Measurements from ENCODE around the gene PCDHGB2. TPM values are rescaled to one million over a fixed set of nuclear protein-coding genes. Genes with fewer than 3 reads are reported as not detected.
"Not testable (repeated sequence)": the region's sequence is repeated elsewhere in the genome, so short reads cannot be mapped to it uniquely, and the experiment has no call there.

Gene PCDHGB2
- total and polyA plus RNA-seq, 2 donors from 2014 or later, result 4.0 TPM; not detected in 1

DNA sequence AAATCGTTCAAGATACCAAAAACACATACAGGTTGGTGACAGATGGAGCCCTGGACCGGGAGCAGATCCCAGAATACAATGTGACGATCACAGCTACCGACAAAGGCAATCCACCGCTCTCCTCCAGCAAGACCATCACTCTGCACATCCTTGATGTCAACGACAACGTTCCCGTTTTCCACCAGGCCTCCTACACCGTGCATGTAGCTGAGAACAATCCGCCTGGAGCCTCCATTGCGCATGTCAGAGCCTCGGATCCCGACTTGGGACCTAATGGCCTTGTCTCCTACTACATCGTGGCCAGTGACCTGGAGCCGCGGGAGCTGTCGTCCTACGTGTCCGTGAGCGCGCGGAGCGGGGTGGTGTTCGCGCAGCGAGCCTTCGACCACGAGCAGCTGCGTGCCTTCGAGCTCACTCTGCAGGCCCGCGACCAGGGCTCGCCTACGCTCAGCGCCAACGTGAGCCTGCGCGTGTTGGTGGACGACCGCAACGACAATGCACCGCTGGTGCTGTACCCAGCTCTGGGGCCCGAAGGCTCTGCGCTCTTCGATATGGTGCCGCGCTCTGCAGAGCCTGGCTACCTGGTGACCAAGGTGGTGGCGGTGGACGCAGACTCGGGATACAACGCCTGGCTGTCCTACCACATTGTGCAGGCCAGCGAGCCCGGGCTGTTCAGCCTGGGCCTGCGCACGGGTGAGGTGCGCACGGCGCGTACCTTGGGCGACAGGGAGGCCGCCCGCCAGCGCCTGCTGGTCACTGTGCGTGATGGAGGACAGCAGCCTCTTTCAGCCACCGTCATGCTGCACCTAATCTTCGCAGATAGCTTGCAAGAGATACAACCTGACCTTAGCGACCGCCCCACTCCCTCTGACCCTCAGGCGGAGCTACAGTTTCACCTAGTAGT is 12.0 kb downstream of the PCDHGB2 start:
- no peak for DNase-seq
- no peak overlapping the region for H3K9ac ChIP-seq (ENCODE audit: low read length in 3 of 3)
- H3K4me1 ChIP-seq (ENCODE audit: control insufficient read depth in 2 of 3, insufficient read depth in 2 of 3, low read depth in 1 of 3, low read length in 3 of 3), result no peaks in the 10 kb centered on the region
- peak overlapping the region in 1 of 3 donors; percentile 16 for H3K4me3 ChIP-seq (ENCODE audit: low read length in 3 of 3)
- no peak overlapping the region for H3K27ac ChIP-seq (ENCODE audit: low read depth in 2 of 2, low read length in 2 of 2)
- FAIRE-seq, result no peak
- no peaks in the 10 kb centered on the region for H3K36me3 ChIP-seq (ENCODE audit: control insufficient read depth in 2 of 3, insufficient read depth in 3 of 3, low read length in 3 of 3)
- peaks cover 2 to 58% (median 24%) of the 10 kb centered on the region in 3 donors for H3K9me3 ChIP-seq (ENCODE audit: control insufficient read depth in 2 of 3, insufficient read depth in 1 of 3, low read length in 3 of 3)
- H3K27me3 ChIP-seq (ENCODE audit: control insufficient read depth, insufficient read depth, low read length), result no peaks in the 10 kb centered on the region
- TF ChIP-seq CTCF (IDR thresholded peaks at IDR 0.05; ENCODE audit: borderline replicate concordance, extremely low read depth, insufficient read depth), result no peak
- intact Hi-C loops (cut with DNase I), result no loop called here

DNA sequence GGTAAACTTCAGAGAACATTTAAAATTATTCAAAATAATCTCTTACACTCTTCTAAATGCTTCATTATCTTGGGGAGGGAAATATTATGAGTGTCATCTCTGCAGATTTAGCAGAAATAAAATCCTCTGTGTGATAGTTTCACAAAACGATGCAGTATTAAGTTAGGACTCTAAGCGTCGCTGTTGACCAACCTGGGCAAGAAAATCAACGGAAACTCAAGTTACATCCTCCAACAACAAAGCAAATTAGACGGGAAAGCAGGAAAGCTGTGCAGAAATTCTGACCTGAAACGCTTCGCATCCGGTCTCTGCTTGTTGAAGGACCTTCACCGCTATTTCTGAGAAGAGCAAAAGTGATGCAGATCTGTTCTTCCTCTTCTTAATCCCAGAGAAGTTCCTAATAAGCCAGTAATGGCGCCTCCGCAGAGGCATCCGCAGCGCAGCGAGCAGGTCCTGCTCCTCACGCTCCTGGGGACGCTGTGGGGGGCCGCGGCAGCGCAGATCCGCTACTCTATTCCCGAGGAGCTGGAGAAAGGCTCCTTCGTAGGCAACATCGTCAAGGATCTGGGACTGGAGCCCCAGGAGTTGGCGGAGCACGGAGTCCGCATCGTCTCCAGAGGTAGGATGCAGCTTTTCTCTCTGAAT is 14.0 kb downstream of the PCDHGB2 start, which contains the start of gene PCDHGA6:
PCDHGA6 (plus strand) TSS at position 219 of the 645 bp plus-strand sequence; CDS start at position 412, 193 bp downstream.
- Histone ChIP-seq H3K36me3 (ENCODE audit: control insufficient read depth in 2 of 3, insufficient read depth in 3 of 3, low read length in 3 of 3) (no peaks in the 10 kb centered on the region), H3K27ac (ENCODE audit: low read depth in 2 of 2, low read length in 2 of 2) (no peak within 1 kb of the TSS), H3K4me3 (ENCODE audit: low read length in 3 of 3) (peak within 1 kb of the TSS in 2 of 3 donors; percentile 46 to 48), H3K4me1 (ENCODE audit: control insufficient read depth in 2 of 3, insufficient read depth in 2 of 3, low read depth in 1 of 3, low read length in 3 of 3) (no peaks in the 10 kb centered on the region), H3K27me3 (ENCODE audit: control insufficient read depth, insufficient read depth, low read length) (no peaks in the 10 kb centered on the region), H3K9ac (ENCODE audit: low read length in 3 of 3) (no peak within 1 kb of the TSS), H3K9me3 (ENCODE audit: control insufficient read depth in 2 of 3, insufficient read depth in 1 of 3, low read length in 3 of 3) (peaks cover 2 to 62% (median 23%) of the 10 kb centered on the region in 3 donors)
- DNase-seq (peak in 2 of 5 donors; percentile 17 to 41), FAIRE-seq (no peak)
- peak; percentile 19 for TF ChIP-seq CTCF (IDR thresholded peaks at IDR 0.05; ENCODE audit: borderline replicate concordance, extremely low read depth, insufficient read depth)
- intact Hi-C loops (cut with DNase I), result no loop called here

DNA sequence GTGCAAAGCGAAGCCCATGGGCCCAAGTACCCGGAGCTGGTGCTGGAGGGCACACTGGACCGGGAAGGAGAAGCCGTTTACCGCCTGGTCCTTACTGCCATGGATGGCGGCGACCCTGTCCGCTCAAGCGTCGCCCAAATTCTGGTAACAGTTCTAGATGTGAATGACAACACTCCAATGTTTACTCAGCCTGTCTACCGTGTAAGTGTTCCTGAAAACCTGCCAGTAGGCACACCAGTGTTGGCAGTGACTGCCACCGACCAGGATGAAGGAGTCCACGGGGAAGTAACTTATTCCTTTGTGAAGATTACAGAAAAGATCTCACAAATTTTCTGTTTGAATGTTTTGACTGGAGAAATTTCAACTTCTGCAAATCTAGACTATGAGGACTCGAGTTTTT is 14.8 kb downstream of the PCDHGB2 start:
- peak overlapping the region in 1 of 3 donors; percentile 48 for H3K4me3 ChIP-seq (ENCODE audit: low read length in 3 of 3)
- H3K9ac ChIP-seq (ENCODE audit: low read length in 3 of 3), result no peak overlapping the region
- DNase-seq (no peak), FAIRE-seq (no peak)
- peaks cover 2 to 67% (median 18%) of the 10 kb centered on the region in 3 donors for H3K9me3 ChIP-seq (ENCODE audit: control insufficient read depth in 2 of 3, insufficient read depth in 1 of 3, low read length in 3 of 3)
- intact Hi-C loops (cut with DNase I), result no loop called here
- H3K27me3 ChIP-seq (ENCODE audit: control insufficient read depth, insufficient read depth, low read length), result no peaks in the 10 kb centered on the region
- no peaks in the 10 kb centered on the region for H3K4me1 ChIP-seq (ENCODE audit: control insufficient read depth in 2 of 3, insufficient read depth in 2 of 3, low read depth in 1 of 3, low read length in 3 of 3)
- no peak overlapping the region for H3K27ac ChIP-seq (ENCODE audit: low read depth in 2 of 2, low read length in 2 of 2)
- no peaks in the 10 kb centered on the region for H3K36me3 ChIP-seq (ENCODE audit: control insufficient read depth in 2 of 3, insufficient read depth in 3 of 3, low read length in 3 of 3)
- no peak for TF ChIP-seq CTCF (IDR thresholded peaks at IDR 0.05; ENCODE audit: borderline replicate concordance, extremely low read depth, insufficient read depth)

- H3K36me3 ChIP-seq (ENCODE audit: control insufficient read depth in 2 of 3, insufficient read depth in 3 of 3, low read length in 3 of 3); H3K27me3 ChIP-seq (ENCODE audit: control insufficient read depth, insufficient read depth, low read length); H3K4me3 ChIP-seq (ENCODE audit: low read length in 3 of 3); FAIRE-seq; H3K9ac ChIP-seq (ENCODE audit: low read length in 3 of 3); H3K27ac ChIP-seq (ENCODE audit: low read depth in 2 of 2, low read length in 2 of 2); H3K4me1 ChIP-seq (ENCODE audit: control insufficient read depth in 2 of 3, insufficient read depth in 2 of 3, low read depth in 1 of 3, low read length in 3 of 3); DNase-seq; intact Hi-C loops (cut with DNase I): not testable (repeated sequence)
- H3K9me3 ChIP-seq (ENCODE audit: control insufficient read depth in 2 of 3, insufficient read depth in 1 of 3, low read length in 3 of 3), result peaks cover 2 to 61% (median 18%) of the 10 kb centered on the region in 3 donors
Measured at GRCh38 chr5:141375444-141376155, 15.8 kb downstream of the PCDHGB2 start.

All from kidney (tissue), 14 donors.